Right lobe of liver (tissue), 4 donors: ENCODE data around the gene TUBA1B.

Source experiments
- CTCF ChIP-seq, 4 donors: fragments of 200-600 bp in 3 of 4; fragments of 450-650 bp in 1 of 4; IDR thresholded peaks; one replicate each; pipeline versions ENCODE4 v1.5.1 to v1.8.0; 2016 to 2022; ENCODE audit warnings: antibody characterized with exemption in 4 of 4, mild to moderate bottlenecking in 2 of 4
- POLR2A ChIP-seq: fragments of 450-650 bp; IDR thresholded peaks from one replicate; pipeline ENCODE4 v1.6.1; 2017; ENCODE audit warnings: antibody characterized with exemption, mild to moderate bottlenecking
- donor health status: DM: no; HTN: no; CAD: no.
- donor health status: DM: no; HTN: no; CAD: no.
- donor health status: DM: no; HTN: yes; CAD: no.

- no peak for TF ChIP-seq CTCF (IDR thresholded peaks at IDR 0.05)
- TF ChIP-seq POLR2A, result no peak
Measured at GRCh38 chr12:49091056-49091835, 39.9 kb downstream of the TUBA1B start.
